CD14-positive monocyte (primary cell): ENCODE measurements around the gene PXDN. TPM values are rescaled to one million over a fixed set of nuclear protein-coding genes. Genes with fewer than 3 reads are reported as not detected.

ENCODE experiments used
- DNase-seq, 3 donors: peaks; one replicate each; pipeline ENCODE4 v3.0.0-alpha.2; 2011 to 2022
- H2AFZ ChIP-seq: 2 replicates; pipeline ENCODE4 v1.6.0; 2012; ENCODE audit warnings: mild to moderate bottlenecking, low read depth, low read length, inconsistent platforms; ENCODE audit not compliant: insufficient read depth, poor library complexity, severe bottlenecking
- H3K27ac ChIP-seq, 2 donors: 1 replicate in 1 of 2; 2 replicates in 1 of 2; pipeline ENCODE4 v1.5.1; 2012 to 2013; ENCODE audit warnings: low read length in 2 of 2, control low read depth in 1 of 2, inconsistent platforms in 1 of 2, low read depth in 1 of 2, mild to moderate bottlenecking in 1 of 2
- H3K27me3 ChIP-seq, 2 donors: one replicate each; pipeline versions ENCODE4 v1.6.0 to v1.6.1; 2011 to 2013; ENCODE audit warnings: low read length in 2 of 2; ENCODE audit not compliant: control insufficient read depth in 2 of 2, insufficient read depth in 2 of 2
- H3K36me3 ChIP-seq, 2 donors: replicated peaks in 1 of 2; 1 replicate in 1 of 2; 2 replicates in 1 of 2; pipeline versions ENCODE4 v1.5.1 to v1.6.1; 2012 to 2013; ENCODE audit warnings: low read length in 2 of 2, control low read depth in 1 of 2, inconsistent platforms in 1 of 2, mild to moderate bottlenecking in 1 of 2; ENCODE audit not compliant: insufficient read depth in 2 of 2, control insufficient read depth in 1 of 2
- H3K4me1 ChIP-seq, 2 donors: 1 replicate in 1 of 2; 2 replicates in 1 of 2; pipeline versions ENCODE4 v1.5.1 to v1.6.1; 2012 to 2013; ENCODE audit warnings: low read length in 2 of 2, control low read depth in 1 of 2, inconsistent platforms in 1 of 2, mild to moderate bottlenecking in 1 of 2, moderate library complexity in 1 of 2; ENCODE audit not compliant: insufficient read depth in 2 of 2, control insufficient read depth in 1 of 2
- H3K4me2 ChIP-seq: replicated peaks from 2 replicates; pipeline ENCODE3; 2012; ENCODE audit warnings: low read length, moderate library complexity, mild to moderate bottlenecking; ENCODE audit not compliant: poor library complexity, severe bottlenecking; ENCODE audit errors: extremely low read depth
- H3K4me3 ChIP-seq, 3 experiments: fragments of 200-600 bp in 1 of 3; sonication (generic) in 1 of 3; replicated peaks in 1 of 3; 1 replicate in 2 of 3; 2 replicates in 1 of 3; pipeline ENCODE4 v1.5.1; 2011 to 2013; ENCODE audit warnings: low read length in 3 of 3, mild to moderate bottlenecking in 3 of 3, control low read depth in 2 of 3, low read depth in 2 of 3, inconsistent platforms in 1 of 3, moderate library complexity in 1 of 3
- H3K79me2 ChIP-seq: 2 replicates; pipeline ENCODE4 v1.6.0; 2012; ENCODE audit warnings: mild to moderate bottlenecking, control low read depth, inconsistent platforms, low read length, moderate library complexity; ENCODE audit not compliant: insufficient read depth
- H3K9ac ChIP-seq: 2 replicates; pipeline ENCODE4 v1.6.0; 2017; ENCODE audit warnings: low read length, mild to moderate bottlenecking; ENCODE audit not compliant: insufficient read depth, poor library complexity, severe bottlenecking
- H3K9me3 ChIP-seq, 2 donors: replicated peaks in 1 of 2; 1 replicate in 1 of 2; 2 replicates in 1 of 2; pipeline versions ENCODE4 v1.5.1 to v1.6.1; 2012 to 2013; ENCODE audit warnings: low read length in 2 of 2, control low read depth in 1 of 2; ENCODE audit not compliant: control insufficient read depth in 1 of 2, insufficient read depth in 1 of 2
- H4K20me1 ChIP-seq: 2 replicates; pipeline ENCODE4 v1.6.0; 2012; ENCODE audit warnings: mild to moderate bottlenecking, low read length, control low read depth, moderate library complexity; ENCODE audit not compliant: insufficient read depth
- H3K27ac Mint-ChIP-seq, 7 donors: one replicate each; pipeline ENCODE4 v1.8.0; 2020; ENCODE audit warnings: mild to moderate bottlenecking in 7 of 7, mixed read lengths in 7 of 7, moderate library complexity in 6 of 7, inconsistent platforms in 2 of 7
- H3K27me3 Mint-ChIP-seq, 3 donors: one replicate each; pipeline ENCODE4 v1.8.0; 2021 to 2022; ENCODE audit warnings: low read depth in 3 of 3, mild to moderate bottlenecking in 3 of 3, mixed read lengths in 3 of 3, moderate library complexity in 3 of 3, inconsistent platforms in 1 of 3
- H3K36me3 Mint-ChIP-seq, 2 donors: one replicate each; pipeline ENCODE4 v1.8.0; 2020; ENCODE audit warnings: mixed read lengths in 2 of 2, inconsistent platforms in 1 of 2, mild to moderate bottlenecking in 1 of 2
- H3K4me1 Mint-ChIP-seq: one replicate; pipeline ENCODE4 v1.8.0; 2020; ENCODE audit warnings: mild to moderate bottlenecking, mixed read lengths
- H3K4me3 Mint-ChIP-seq, 2 donors: one replicate each; pipeline ENCODE4 v1.8.0; 2020; ENCODE audit warnings: mild to moderate bottlenecking in 2 of 2, mixed read lengths in 2 of 2, moderate library complexity in 1 of 2
- H3K9me3 Mint-ChIP-seq, 7 donors: one replicate each; pipeline ENCODE4 v1.8.0; 2020 to 2022; ENCODE audit warnings: mixed read lengths in 7 of 7, mild to moderate bottlenecking in 6 of 7, moderate library complexity in 6 of 7, inconsistent platforms in 2 of 7
- CTCF ChIP-seq: fragments of 200-600 bp; IDR thresholded peaks from one replicate; pipeline ENCODE4 v1.8.0; 2022; ENCODE audit warnings: antibody characterized with exemption, mild to moderate bottlenecking
- WGBS: methylation state at CpG from one replicate; pipeline ENCODE4 v1.1.5; 2013; ENCODE audit warnings: missing lambda C conversion rate; ENCODE audit not compliant: insufficient coverage; 5-methylcytosine and 5-hydroxymethylcytosine counted together
- intact Hi-C, 2 donors: fragments of 100-400 bp; cut with micrococcal nuclease; formaldehyde crosslinking; loops; one replicate each; pipeline versions ENCODE4 v1.15.0 to v1.15.1; 2023
- polyA plus RNA-seq, 3 donors: library from polyadenylated mRNA; depleted of rRNA in 1 of 3; unstranded in 2 of 3; stranded (reverse) in 1 of 3; fragments of 300-500 nt in 2 of 3; fragments of >200 nt in 1 of 3; fragmentation: Illumina TruSeq in 2 of 3; gene quantifications; 1 replicate in 2 of 3; 2 replicates in 1 of 3; pipeline ENCODE4 v1.2.3, GENCODE V29; 2012 to 2021

PXDN gene
- polyA plus RNA-seq, 3 donors = not detected

GRCh38 chr2:1739961-1740715 is 4.2 kb downstream of the PXDN start:
- H3K4me2 ChIP-seq = no peak overlapping the region
- DNase-seq = no peak
- 86% methylated on average over 11 of the region's 22 CpGs for WGBS
- H3K79me2 ChIP-seq = no peaks in the 10 kb centered on the region
- Mint-ChIP-seq H3K36me3 (no peaks in the 10 kb centered on the region), H3K9me3 (peaks cover 0 to 6% (median under 1%) of the 10 kb centered on the region in 7 donors), H3K27ac (no peak overlapping the region), H3K4me1 (peaks cover 6% of the 10 kb centered on the region), H3K27me3 (peaks cover 26 to 32% (median 32%) of the 10 kb centered on the region in 3 donors), H3K4me3 (no peak overlapping the region)
- H3K27me3 ChIP-seq = peaks cover 0 to 22% of the 10 kb centered on the region in 2 donors
- intact Hi-C loops = no loop called here
- H3K9ac ChIP-seq = no peak overlapping the region
- H2AFZ ChIP-seq = no peak overlapping the region
- H3K4me3 ChIP-seq = no peak overlapping the region
- no peaks in the 10 kb centered on the region for H4K20me1 ChIP-seq
- no peak overlapping the region for H3K27ac ChIP-seq
- TF ChIP-seq CTCF = no peak
- no peaks in the 10 kb centered on the region for H3K4me1 ChIP-seq
- no peaks in the 10 kb centered on the region for H3K9me3 ChIP-seq
- no peaks in the 10 kb centered on the region for H3K36me3 ChIP-seq

- 82% methylated on average over 2 of the region's 9 CpGs for WGBS
- DNase-seq = no peak
- no peaks in the 10 kb centered on the region for H3K79me2 ChIP-seq
- no peaks in the 10 kb centered on the region for H3K9me3 ChIP-seq
- H3K36me3 ChIP-seq = no peaks in the 10 kb centered on the region
- no peak overlapping the region for H3K27ac ChIP-seq
- H3K4me1 ChIP-seq = no peaks in the 10 kb centered on the region
- Mint-ChIP-seq H3K4me3 (no peak overlapping the region), H3K36me3 (no peaks in the 10 kb centered on the region), H3K27ac (no peak overlapping the region), H3K27me3 (peaks cover 20 to 27% (median 25%) of the 10 kb centered on the region in 3 donors), H3K9me3 (peaks cover 0 to 6% (median 2%) of the 10 kb centered on the region in 7 donors), H3K4me1 (peaks cover 3% of the 10 kb centered on the region)
- peaks cover 0 to 16% of the 10 kb centered on the region in 2 donors for H3K27me3 ChIP-seq
- no peak overlapping the region for H3K9ac ChIP-seq
- H2AFZ ChIP-seq = no peak overlapping the region
- H3K4me3 ChIP-seq = no peak overlapping the region
- H4K20me1 ChIP-seq = no peaks in the 10 kb centered on the region
- no peak overlapping the region for H3K4me2 ChIP-seq
- intact Hi-C loops = no loop called here
- TF ChIP-seq CTCF = no peak
These were observed 4.9 kb downstream of the PXDN start for GRCh38 chr2:1739322-1739957.
